Osteocyte (in vitro differentiated cells): ENCODE results near the gene SAP25. TPM values are rescaled to one million over a fixed set of nuclear protein-coding genes. Genes with fewer than 3 reads are reported as not detected.
A peak's percentile ranks its signal among the peaks of the same experiment; 100 is the strongest.

Experiments used
- DNase-seq: peaks from one replicate; pipeline ENCODE4 v3.0.0; 2021; ENCODE audit warnings: mixed read lengths; ENCODE audit not compliant: unreplicated experiment; ENCODE audit errors: extremely low spot score
- H3K27ac Mint-ChIP-seq: one replicate; pipeline ENCODE4 v1.8.0; 2021; ENCODE audit warnings: mild to moderate bottlenecking, mixed read lengths; ENCODE audit not compliant: unreplicated experiment
- H3K27me3 Mint-ChIP-seq: one replicate; pipeline ENCODE4 v1.8.0; 2021; ENCODE audit warnings: mixed read lengths; ENCODE audit not compliant: unreplicated experiment
- H3K36me3 Mint-ChIP-seq: one replicate; pipeline ENCODE4 v1.8.0; 2021; ENCODE audit warnings: mixed read lengths; ENCODE audit not compliant: unreplicated experiment
- H3K4me1 Mint-ChIP-seq: one replicate; pipeline ENCODE4 v1.8.0; 2021; ENCODE audit warnings: mixed read lengths; ENCODE audit not compliant: unreplicated experiment
- H3K4me3 Mint-ChIP-seq: one replicate; pipeline ENCODE4 v1.8.0; 2021; ENCODE audit warnings: mild to moderate bottlenecking, moderate library complexity, mixed read lengths; ENCODE audit not compliant: unreplicated experiment
- H3K9me3 Mint-ChIP-seq: one replicate; pipeline ENCODE4 v1.8.0; 2021; ENCODE audit warnings: mixed read lengths; ENCODE audit not compliant: unreplicated experiment
- total RNA-seq: library from RNA; stranded (reverse); gene quantifications from 2 replicates; pipeline ENCODE4 v1.2.1, GENCODE V29; 2021
- TF ChIP-seq, protein P1 (sequence below): fragments of 200-600 bp; sonication (generic); IDR thresholded peaks from 2 replicates; pipeline ENCODE4 v1.5.0; 2021; ENCODE audit warnings: antibody characterized with exemption, mild to moderate bottlenecking, moderate library complexity

The SAP25 gene
- total RNA-seq, 1 donor from 2014 or later: 1.5 TPM

- TF ChIP-seq, protein P1, sequence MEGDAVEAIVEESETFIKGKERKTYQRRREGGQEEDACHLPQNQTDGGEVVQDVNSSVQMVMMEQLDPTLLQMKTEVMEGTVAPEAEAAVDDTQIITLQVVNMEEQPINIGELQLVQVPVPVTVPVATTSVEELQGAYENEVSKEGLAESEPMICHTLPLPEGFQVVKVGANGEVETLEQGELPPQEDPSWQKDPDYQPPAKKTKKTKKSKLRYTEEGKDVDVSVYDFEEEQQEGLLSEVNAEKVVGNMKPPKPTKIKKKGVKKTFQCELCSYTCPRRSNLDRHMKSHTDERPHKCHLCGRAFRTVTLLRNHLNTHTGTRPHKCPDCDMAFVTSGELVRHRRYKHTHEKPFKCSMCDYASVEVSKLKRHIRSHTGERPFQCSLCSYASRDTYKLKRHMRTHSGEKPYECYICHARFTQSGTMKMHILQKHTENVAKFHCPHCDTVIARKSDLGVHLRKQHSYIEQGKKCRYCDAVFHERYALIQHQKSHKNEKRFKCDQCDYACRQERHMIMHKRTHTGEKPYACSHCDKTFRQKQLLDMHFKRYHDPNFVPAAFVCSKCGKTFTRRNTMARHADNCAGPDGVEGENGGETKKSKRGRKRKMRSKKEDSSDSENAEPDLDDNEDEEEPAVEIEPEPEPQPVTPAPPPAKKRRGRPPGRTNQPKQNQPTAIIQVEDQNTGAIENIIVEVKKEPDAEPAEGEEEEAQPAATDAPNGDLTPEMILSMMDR: no peak
- no peak overlapping the region for H3K4me3 Mint-ChIP-seq
- DNase-seq: no peak
Measured at GRCh38 chr7:100591596-100591995, 17.9 kb upstream of the SAP25 start.

DNA sequence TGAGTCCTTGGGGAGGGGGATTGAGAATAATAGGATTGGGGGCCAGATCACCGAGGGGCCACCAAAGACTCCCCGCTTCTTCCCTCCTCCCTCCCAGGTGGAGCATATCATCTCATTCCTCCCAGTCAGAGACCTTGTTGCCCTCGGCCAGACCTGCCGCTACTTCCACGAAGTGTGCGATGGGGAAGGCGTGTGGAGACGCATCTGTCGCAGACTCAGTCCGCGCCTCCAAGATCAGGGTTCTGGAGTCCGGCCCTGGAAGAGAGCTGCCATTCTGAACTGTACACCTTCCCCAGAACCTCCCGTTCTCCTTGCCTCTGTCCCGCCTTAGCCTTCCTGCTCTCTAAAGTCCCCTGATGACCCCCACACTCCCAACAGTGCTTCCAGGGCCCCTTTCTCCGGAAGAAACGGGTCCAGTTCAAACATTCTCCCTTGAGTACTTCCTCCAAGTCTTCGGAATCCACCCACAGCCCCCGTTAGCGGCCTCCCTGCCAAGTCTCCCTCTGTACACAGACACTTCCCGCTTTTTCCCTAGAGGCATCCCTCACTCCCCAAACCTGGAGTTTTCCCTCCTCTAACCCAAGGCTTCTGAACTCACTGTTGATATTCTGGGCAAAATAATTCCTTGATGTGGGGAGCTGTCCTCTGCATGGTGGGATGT lies 16.5 kb upstream of the SAP25 start:
- no peak overlapping the region for H3K27ac Mint-ChIP-seq

More at GRCh38 chr7:100591596-100591995, 17.9 kb upstream of the SAP25 start:
- H3K27ac Mint-ChIP-seq: no peak overlapping the region
- peaks cover 2% of the 10 kb centered on the region for H3K36me3 Mint-ChIP-seq
- H3K27me3 Mint-ChIP-seq: no peaks in the 10 kb centered on the region
- H3K9me3 Mint-ChIP-seq: no peaks in the 10 kb centered on the region
- peaks cover 11% of the 10 kb centered on the region for H3K4me1 Mint-ChIP-seq

GRCh38 chr7:100589341-100589947 lies 15.7 kb upstream of the SAP25 start:
- Mint-ChIP-seq H3K4me3 (no peak overlapping the region), H3K27ac (no peak overlapping the region), H3K4me1 (peaks cover 15% of the 10 kb centered on the region), H3K27me3 (no peaks in the 10 kb centered on the region), H3K9me3 (no peaks in the 10 kb centered on the region), H3K36me3 (no peaks in the 10 kb centered on the region)
- TF ChIP-seq, protein P1: no peak
- no peak for DNase-seq

More for the DNA sequence above, 16.5 kb upstream of the SAP25 start:
- no peaks in the 10 kb centered on the region for H3K9me3 Mint-ChIP-seq
- H3K4me3 Mint-ChIP-seq: no peak overlapping the region
- H3K36me3 Mint-ChIP-seq: no peaks in the 10 kb centered on the region
- no peaks in the 10 kb centered on the region for H3K27me3 Mint-ChIP-seq
- H3K4me1 Mint-ChIP-seq: peaks cover 11% of the 10 kb centered on the region
- no peak for DNase-seq
- TF ChIP-seq, protein P1: no peak

DNA sequence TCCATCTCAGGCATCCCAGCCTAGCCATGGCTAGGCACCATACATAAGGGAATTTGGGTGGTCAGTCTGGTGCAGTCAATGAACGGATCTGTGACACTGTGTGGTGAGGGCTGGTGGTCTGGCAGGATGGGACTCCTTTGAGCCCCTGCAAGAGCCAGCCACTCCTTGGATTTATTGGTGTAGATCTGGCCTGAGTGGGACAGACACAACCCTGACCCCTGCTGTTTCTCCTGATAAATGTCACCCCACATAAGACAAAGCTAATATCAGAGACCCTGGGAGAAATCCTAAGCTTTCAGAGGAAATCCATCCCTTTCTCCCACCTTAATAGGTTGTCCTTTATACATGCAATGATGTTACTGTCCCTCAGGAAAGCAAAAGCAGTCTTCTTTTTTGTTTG lies 14.7 kb upstream of the SAP25 start:
- H3K36me3 Mint-ChIP-seq: no peaks in the 10 kb centered on the region
- peak overlapping the region; percentile 5 for H3K4me3 Mint-ChIP-seq
- DNase-seq: no peak
- TF ChIP-seq, protein P1: peak; percentile 34
- H3K27me3 Mint-ChIP-seq: no peaks in the 10 kb centered on the region
- peaks cover 24% of the 10 kb centered on the region for H3K4me1 Mint-ChIP-seq
- H3K9me3 Mint-ChIP-seq: no peaks in the 10 kb centered on the region
- no peak overlapping the region for H3K27ac Mint-ChIP-seq

GRCh38 chr7:100586266-100587025 lies 12.7 kb upstream of the SAP25 start, which contains the start of gene FBXO24:
TSS of gene FBXO24 (plus strand) at chr7:100586328. CDS start at chr7:100586626, 298 bp downstream.
- peaks cover 36% of the 10 kb centered on the region for H3K4me1 Mint-ChIP-seq
- TF ChIP-seq, protein P1: no peak
- H3K36me3 Mint-ChIP-seq: no peaks in the 10 kb centered on the region
- H3K27me3 Mint-ChIP-seq: no peaks in the 10 kb centered on the region
- DNase-seq: peak; percentile 100
- H3K9me3 Mint-ChIP-seq: no peaks in the 10 kb centered on the region
- H3K27ac Mint-ChIP-seq: peak within 1 kb of the TSS; percentile 92
- peak within 1 kb of the TSS; percentile 89 for H3K4me3 Mint-ChIP-seq
